Measurements from ENCODE around the gene VARS2. TPM values are rescaled to one million over a fixed set of nuclear protein-coding genes. Genes with fewer than 3 reads are reported as not detected.

Gene VARS2
- total and polyA plus RNA-seq, 2 experiments from 2014 or later: 21.6 to 36.9 TPM

- H3K4me3 ChIP-seq: no peak overlapping the region
- TF ChIP-seq EZH2 (IDR thresholded peaks at IDR 0.05; ENCODE audit: borderline replicate concordance): no peak
- TF ChIP-seq EZH2phosphoT487 (IDR thresholded peaks at IDR 0.05; ENCODE audit: low read depth, severe bottlenecking, unreplicated experiment): no peak
- TF ChIP-seq CTCF (IDR thresholded peaks at IDR 0.05; ENCODE audit: poor library complexity): no peak
- WGBS (ENCODE audit: low lambda C conversion rate, missing lambda C conversion rate): 45% methylated on average over 16 of the region's 16 CpGs
- peaks cover 14% of the 10 kb centered on the region for H3K79me2 ChIP-seq
- peak overlapping the region; percentile 100 for H3K27ac ChIP-seq
- H3K4me2 ChIP-seq: peak overlapping the region; percentile 95
- no peak overlapping the region for H2AFZ ChIP-seq
- H3K9me3 ChIP-seq (ENCODE audit: low read depth): no peaks in the 10 kb centered on the region
- peaks cover 51% of the 10 kb centered on the region for H3K4me1 ChIP-seq (ENCODE audit: insufficient read depth)
- DNase-seq (ENCODE audit: low spot score): no peak
- no peaks in the 10 kb centered on the region for H3K9me2 ChIP-seq (replicated peaks; ENCODE audit: insufficient read depth)
- H4K20me1 ChIP-seq (ENCODE audit: insufficient read depth, poor library complexity, severe bottlenecking): no peaks in the 10 kb centered on the region
- no peaks in the 10 kb centered on the region for H3K36me3 ChIP-seq (replicated peaks; ENCODE audit: insufficient read depth, low read depth)
- no peaks in the 10 kb centered on the region for H3K27me3 ChIP-seq
Observed at GRCh38 chr6:30880698-30881252, 33.3 kb upstream of the VARS2 start.

- H3K4me2 ChIP-seq: peak overlapping the region; percentile 95
Observed at GRCh38 chr6:30881392-30882203, 32.4 kb upstream of the VARS2 start.

GRCh38 chr6:30882204-30882758 lies 31.8 kb upstream of the VARS2 start:
- DNase-seq (ENCODE audit: low spot score): peak; percentile 56
- H3K79me2 ChIP-seq: peaks cover 26% of the 10 kb centered on the region
- H3K27me3 ChIP-seq: no peaks in the 10 kb centered on the region
- H2AFZ ChIP-seq: no peak overlapping the region
- peak overlapping the region; percentile 100 for H3K27ac ChIP-seq
- no peaks in the 10 kb centered on the region for H3K9me3 ChIP-seq (ENCODE audit: low read depth)
- H4K20me1 ChIP-seq (ENCODE audit: insufficient read depth, poor library complexity, severe bottlenecking): peaks cover 5% of the 10 kb centered on the region
- H3K9me2 ChIP-seq (replicated peaks; ENCODE audit: insufficient read depth): no peaks in the 10 kb centered on the region
- H3K4me2 ChIP-seq: peak overlapping the region; percentile 95
- H3K4me3 ChIP-seq: no peak overlapping the region
- H3K36me3 ChIP-seq (replicated peaks; ENCODE audit: insufficient read depth, low read depth): no peaks in the 10 kb centered on the region
- TF ChIP-seq EZH2 (IDR thresholded peaks at IDR 0.05; ENCODE audit: borderline replicate concordance): no peak
- TF ChIP-seq EZH2phosphoT487 (IDR thresholded peaks at IDR 0.05; ENCODE audit: low read depth, severe bottlenecking, unreplicated experiment): no peak
- no peak for TF ChIP-seq CTCF (IDR thresholded peaks at IDR 0.05; ENCODE audit: poor library complexity)
- H3K4me1 ChIP-seq (ENCODE audit: insufficient read depth): peaks cover 58% of the 10 kb centered on the region
- 27% methylated on average over 8 of the region's 8 CpGs for WGBS (ENCODE audit: low lambda C conversion rate, missing lambda C conversion rate)

More at GRCh38 chr6:30881392-30882203, 32.4 kb upstream of the VARS2 start:
- peaks cover 56% of the 10 kb centered on the region for H3K4me1 ChIP-seq (ENCODE audit: insufficient read depth)
- peak overlapping the region; percentile 100 for H3K27ac ChIP-seq
- TF ChIP-seq EZH2 (IDR thresholded peaks at IDR 0.05; ENCODE audit: borderline replicate concordance): no peak
- TF ChIP-seq CTCF (IDR thresholded peaks at IDR 0.05; ENCODE audit: poor library complexity): no peak
- no peak for TF ChIP-seq EZH2phosphoT487 (IDR thresholded peaks at IDR 0.05; ENCODE audit: low read depth, severe bottlenecking, unreplicated experiment)
- H3K79me2 ChIP-seq: peaks cover 19% of the 10 kb centered on the region
- DNase-seq (ENCODE audit: low spot score): peak; percentile 46
- no peaks in the 10 kb centered on the region for H4K20me1 ChIP-seq (ENCODE audit: insufficient read depth, poor library complexity, severe bottlenecking)
- H3K27me3 ChIP-seq: no peaks in the 10 kb centered on the region
- 62% methylated on average over 14 of the region's 14 CpGs for WGBS (ENCODE audit: low lambda C conversion rate, missing lambda C conversion rate)
- no peak overlapping the region for H3K4me3 ChIP-seq
- no peaks in the 10 kb centered on the region for H3K9me2 ChIP-seq (replicated peaks; ENCODE audit: insufficient read depth)
- H2AFZ ChIP-seq: no peak overlapping the region
- H3K36me3 ChIP-seq (replicated peaks; ENCODE audit: insufficient read depth, low read depth): no peaks in the 10 kb centered on the region
- H3K9me3 ChIP-seq (ENCODE audit: low read depth): no peaks in the 10 kb centered on the region
